Glomerular visceral epithelial cell (primary cell): Measurements from ENCODE around the gene ULBP1.
"Not testable (repeated sequence)": the region's sequence is repeated elsewhere in the genome, so short reads cannot be mapped to it uniquely, and the experiment has no call there.

Experiments used
- DNase-seq: peaks from one replicate; pipeline ENCODE4 v3.0.0-alpha.2; 2016; ENCODE audit errors: extremely low spot score

ULBP1 gene, protein sequence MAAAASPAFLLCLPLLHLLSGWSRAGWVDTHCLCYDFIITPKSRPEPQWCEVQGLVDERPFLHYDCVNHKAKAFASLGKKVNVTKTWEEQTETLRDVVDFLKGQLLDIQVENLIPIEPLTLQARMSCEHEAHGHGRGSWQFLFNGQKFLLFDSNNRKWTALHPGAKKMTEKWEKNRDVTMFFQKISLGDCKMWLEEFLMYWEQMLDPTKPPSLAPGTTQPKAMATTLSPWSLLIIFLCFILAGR

GRCh38 chr6:149963462-149964307, at the start of gene ULBP1:
ULBP1 (plus strand) TSS chr6:149963943; CDS start chr6:149964050, 107 bp downstream.
- DNase-seq, result peak; percentile 64

GRCh38 chr6:149915970-149916865, 47.5 kb upstream of the ULBP1 start:
- no peak for DNase-seq

- DNase-seq, result no peak
Measured at GRCh38 chr6:149917679-149918078, 46.1 kb upstream of the ULBP1 start.

GRCh38 chr6:149918151-149918905, 45.4 kb upstream of the ULBP1 start:
- DNase-seq, result no peak

GRCh38 chr6:149919126-149919833, 44.5 kb upstream of the ULBP1 start:
- not testable (repeated sequence) for DNase-seq

DNA sequence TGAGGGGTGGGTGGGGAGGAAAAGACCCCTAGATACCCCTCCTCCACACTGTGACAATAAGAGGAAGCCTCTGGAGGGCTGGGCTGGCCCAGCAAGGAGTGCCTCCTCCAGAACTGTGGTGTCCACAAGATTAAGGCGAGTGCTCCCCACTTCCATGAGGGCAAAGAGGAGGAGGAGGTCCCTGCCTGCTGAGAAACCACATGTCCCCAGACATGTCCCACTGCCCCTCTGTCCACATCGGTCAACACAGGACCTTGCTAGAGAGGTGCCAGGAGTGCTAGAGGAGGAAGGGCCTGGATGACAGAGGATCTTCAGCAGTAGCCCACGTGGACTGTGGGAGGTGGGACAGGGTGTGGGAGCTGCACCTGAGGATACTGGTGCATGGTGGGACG, 43.9 kb upstream of the ULBP1 start:
- DNase-seq, result no peak

GRCh38 chr6:149921361-149921760, 42.4 kb upstream of the ULBP1 start:
- no peak for DNase-seq

GRCh38 chr6:149922091-149922490, 41.7 kb upstream of the ULBP1 start:
- not testable (repeated sequence) for DNase-seq

DNA sequence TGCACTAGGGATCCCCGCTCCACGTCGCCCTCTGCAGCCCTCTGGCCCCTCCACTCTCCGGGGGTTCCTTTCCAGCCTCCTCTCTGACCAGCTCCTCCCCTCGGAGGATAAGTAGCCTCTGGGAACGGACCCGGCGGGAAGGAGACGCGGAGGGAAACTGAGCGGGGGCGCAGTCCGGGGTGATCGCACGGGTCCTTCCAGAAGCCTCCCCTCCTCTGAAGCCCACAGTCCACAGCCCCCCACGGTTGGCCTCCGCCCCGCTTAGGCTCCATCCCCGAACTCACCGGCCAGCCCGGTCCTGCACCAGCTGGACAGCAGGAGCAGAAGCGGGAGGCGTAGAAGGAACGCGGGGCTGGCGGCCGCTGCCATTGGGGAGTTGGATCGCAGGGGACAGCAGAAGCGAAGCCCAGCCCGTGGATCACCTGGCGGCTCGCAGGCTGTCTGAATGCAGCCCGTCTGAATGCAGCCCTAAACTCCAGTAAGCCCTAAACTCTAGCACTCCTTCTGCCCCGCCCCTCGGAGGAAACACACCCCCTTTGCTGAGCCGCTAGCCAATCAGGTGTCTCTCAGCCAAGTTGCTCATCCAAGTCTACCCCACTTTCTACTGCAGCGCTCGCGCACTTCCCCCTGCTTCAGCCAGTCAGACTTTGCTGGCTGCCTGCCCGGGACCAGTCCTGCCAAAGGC, 41.0 kb upstream of the ULBP1 start, which contains the start of gene RAET1G:
TSS of gene RAET1G (minus strand) at position 480 of the 685 bp plus-strand sequence. CDS start at position 369, 111 bp downstream.
- peak; percentile 93 for DNase-seq

DNA sequence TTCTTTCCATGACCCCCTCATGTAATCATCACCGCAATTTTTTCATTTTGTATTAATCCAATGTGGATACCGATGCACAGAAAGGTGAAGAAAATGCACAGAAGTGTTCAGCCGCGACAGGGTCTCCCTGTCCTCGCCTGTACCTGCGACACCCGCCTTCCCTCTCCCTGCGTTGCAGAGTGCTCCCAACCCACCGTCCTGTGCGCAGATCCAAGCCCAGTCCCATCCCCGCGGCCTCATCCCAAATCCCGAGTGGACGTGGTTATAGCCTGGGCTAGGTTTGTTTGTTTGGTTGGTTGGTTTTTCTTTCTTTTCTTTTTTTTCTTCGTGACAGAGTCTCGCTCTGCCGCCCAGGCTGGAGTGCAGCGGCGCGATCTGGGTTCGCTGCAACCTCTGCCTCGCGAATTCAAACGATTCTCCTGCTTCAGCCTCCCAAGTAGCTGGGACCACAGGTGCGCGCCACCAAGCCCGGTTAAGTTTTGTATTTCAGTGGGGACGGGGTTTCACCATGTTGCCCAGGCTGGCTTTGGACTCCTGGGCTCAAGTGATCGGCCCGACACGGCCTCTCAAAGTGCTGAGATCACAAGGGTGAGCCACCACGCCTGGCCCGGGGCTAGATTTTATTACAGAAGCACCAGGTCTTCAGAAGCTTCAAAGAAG, 40.3 kb upstream of the ULBP1 start:
- DNase-seq, result no peak

- DNase-seq, result no peak
Measured at GRCh38 chr6:149924206-149924932, 39.4 kb upstream of the ULBP1 start.

GRCh38 chr6:149924933-149925252, 38.9 kb upstream of the ULBP1 start:
- no peak for DNase-seq

- DNase-seq, result no peak
Measured at GRCh38 chr6:149925253-149925973, 38.3 kb upstream of the ULBP1 start.

DNA sequence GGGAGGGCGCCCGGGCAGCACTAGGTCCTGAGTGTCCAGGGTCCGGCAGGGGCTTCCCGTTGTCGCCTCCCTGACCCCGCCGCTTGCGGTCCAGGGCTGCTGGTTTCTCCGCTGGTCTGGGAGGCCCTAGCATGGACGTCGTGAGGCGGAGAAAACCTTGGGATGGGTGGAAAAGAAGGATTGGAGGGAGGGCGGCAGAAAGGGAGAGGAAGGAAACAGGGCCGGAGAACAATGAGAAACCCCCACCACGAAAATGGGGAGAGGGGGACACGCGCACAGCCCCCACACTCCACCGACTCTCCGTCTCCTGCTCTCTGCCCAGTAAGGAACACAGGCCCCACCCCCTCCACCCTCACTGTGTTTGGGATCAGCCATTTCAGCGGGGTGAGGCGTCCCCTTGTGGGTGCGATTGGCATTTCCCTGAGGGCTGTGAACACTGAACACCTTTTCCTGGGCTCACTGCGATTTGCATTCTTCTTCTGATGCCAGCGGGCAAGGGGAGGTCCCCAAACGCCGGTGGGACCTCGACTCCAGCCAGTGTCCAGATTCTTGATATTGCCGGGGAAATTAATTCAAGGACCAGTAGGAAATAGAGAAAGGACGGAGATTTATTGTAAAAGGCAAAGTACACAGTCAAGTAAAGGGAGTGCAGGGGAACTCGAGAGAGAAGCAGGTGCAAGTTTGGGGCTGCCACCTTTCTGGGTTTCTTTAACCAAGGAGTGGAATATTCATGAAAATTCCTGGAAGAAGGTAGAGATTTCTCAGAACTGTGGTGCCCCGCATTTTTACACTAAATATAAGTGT, 37.6 kb upstream of the ULBP1 start:
- DNase-seq, result peak; percentile 80

- not testable (repeated sequence) for DNase-seq
Measured at GRCh38 chr6:149927025-149927424, 36.7 kb upstream of the ULBP1 start.

DNA sequence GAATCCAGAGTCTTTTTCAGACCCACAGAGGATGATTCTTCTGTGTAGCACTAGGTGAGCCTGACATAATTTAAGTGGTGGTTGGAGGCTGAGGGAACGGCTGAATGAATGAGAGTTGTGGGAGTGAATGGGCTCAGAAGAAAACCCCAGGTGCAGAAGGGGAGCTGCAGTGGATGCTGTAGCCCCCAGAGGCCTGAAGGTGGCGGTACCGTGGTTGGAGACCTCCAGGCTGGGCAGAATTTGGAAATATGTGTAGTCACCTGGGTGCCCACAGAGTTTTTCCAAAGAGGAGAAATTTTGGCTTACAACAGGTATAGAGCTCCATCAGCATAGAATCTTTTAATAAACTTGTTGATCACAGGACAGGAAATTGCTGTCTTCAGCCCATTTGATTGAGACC, 34.3 kb upstream of the ULBP1 start:
- no peak for DNase-seq

DNA sequence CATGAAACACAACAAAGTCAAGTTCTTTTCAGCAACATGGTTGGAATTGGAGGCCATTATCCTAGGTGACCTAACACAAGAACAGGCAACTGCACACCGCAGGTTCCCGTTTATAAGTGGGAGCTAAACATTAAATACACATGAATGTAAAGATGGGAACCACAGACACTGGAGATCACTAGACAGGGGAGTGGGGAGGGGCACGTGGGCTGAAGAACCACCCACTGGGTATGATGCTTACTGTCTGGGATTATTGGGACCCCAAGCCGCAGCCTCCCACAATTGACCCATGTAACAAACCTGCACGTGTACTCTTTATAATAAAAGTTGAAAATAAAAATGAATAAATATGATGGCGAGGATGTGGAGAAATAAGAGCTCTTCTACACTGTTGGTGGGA, 32.2 kb upstream of the ULBP1 start:
- no peak for DNase-seq
